IPS-18c (cell line): ENCODE measurements around the gene RGS9.
"Not testable (repeated sequence)": the region's sequence is repeated elsewhere in the genome, so short reads cannot be mapped to it uniquely, and the experiment has no call there.

ENCODE experiments used
- H3K4me3 ChIP-seq: 2 replicates; pipeline ENCODE4 v1.7.0; 2013; ENCODE audit warnings: low read depth, mild to moderate bottlenecking, low read length, moderate library complexity; ENCODE audit not compliant: insufficient read depth
- H3K9me3 ChIP-seq: one replicate; pipeline ENCODE4 v1.6.1; 2013; ENCODE audit warnings: mild to moderate bottlenecking, low read length, moderate library complexity; ENCODE audit not compliant: control insufficient read depth, insufficient read depth

RGS9 gene

GRCh38 chr17:65190467-65191097, 53.4 kb downstream of the RGS9 start:
- H3K9me3 ChIP-seq: no peaks in the 10 kb centered on the region

DNA sequence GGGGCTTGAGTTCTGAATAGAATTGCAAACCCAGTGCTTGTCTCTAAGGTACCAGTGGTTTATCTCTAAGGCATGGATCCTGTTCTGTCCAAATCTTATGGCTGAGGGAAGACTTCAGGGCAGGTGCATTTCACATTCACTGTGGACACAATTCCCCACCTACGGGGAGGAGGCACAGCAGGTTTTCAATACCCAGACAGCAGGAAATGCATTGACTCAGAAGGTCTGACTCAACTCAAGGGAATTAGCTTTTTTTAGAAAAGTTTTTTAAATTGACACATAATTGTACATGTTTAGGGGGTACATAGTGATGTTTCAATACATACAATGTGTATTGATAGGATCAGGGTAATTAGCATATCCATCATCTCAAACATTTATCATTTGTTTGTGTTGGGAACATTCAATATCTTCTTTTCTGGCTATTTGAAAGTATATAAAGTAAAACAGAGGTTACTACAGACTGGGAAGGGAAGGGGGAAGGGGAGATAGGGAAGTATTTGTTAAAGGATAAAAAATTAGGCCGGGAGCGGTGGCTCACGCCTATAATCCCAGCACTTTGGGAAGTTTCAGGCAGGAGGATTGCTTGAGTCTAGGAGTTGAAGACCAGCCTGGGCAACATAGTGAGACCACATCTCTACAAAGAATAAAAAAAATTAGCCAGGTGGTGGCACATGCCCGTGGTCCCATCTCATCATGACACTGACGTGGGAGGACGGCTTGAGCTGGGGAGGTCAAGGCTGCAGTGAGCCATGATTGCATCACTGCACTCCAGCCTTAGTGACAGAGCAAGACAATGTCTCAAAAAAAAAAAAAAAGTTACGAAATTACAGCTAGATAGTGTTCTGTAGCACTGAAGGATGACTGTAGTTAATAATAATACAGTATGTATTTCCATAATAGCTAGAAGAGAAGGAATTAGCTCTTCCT, 54.9 kb downstream of the RGS9 start:
- Histone ChIP-seq H3K9me3 (no peaks in the 10 kb centered on the region), H3K4me3 (no peak overlapping the region)

More at GRCh38 chr17:65190467-65191097, 53.4 kb downstream of the RGS9 start:
- no peak overlapping the region for H3K4me3 ChIP-seq

DNA sequence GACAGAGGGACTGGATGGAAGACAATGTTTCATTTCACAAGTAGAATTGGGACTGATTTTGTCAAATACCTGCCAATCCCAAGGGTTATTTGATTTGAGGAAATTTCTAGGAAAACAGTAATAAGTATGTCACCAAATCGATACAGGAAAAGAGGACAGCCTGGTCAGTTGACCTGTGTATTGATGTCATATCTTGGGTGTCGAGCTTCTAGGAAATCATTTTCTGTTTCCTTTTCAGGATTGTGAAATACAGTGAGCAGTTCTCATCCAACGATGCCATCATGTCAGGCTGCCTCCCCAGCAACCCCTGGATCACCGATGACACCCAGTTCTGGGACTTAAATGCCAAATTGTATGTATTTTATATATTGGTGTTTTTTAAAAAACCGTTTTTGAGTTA, 56.1 kb downstream of the RGS9 start:
- no peaks in the 10 kb centered on the region for H3K9me3 ChIP-seq
- no peak overlapping the region for H3K4me3 ChIP-seq

- Histone ChIP-seq H3K9me3 (no peaks in the 10 kb centered on the region), H3K4me3 (no peak overlapping the region)
Measured at GRCh38 chr17:65193716-65194293, 56.6 kb downstream of the RGS9 start.

- Histone ChIP-seq H3K4me3 (no peak overlapping the region), H3K9me3 (no peaks in the 10 kb centered on the region)
Measured at GRCh38 chr17:65194670-65195334, 57.6 kb downstream of the RGS9 start.

DNA sequence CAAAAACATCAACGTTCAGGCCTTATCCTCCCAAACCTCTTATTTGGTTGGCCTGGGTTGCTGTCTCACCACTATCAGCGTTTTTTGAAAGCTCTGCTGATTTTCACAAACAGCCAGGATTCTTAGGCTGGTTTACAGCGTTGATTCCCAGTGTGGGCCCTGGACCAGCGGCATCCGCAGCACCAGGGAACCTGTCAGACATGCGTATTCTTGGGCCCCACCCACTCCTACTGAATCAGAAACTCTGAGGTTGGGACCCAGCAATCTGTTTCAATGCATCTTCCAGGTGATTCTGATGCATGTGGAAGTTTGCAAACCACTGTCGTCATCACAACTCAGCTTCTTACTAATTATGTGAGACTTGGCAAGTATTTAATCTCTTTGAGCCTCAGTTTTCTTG, 58.5 kb downstream of the RGS9 start:
- Histone ChIP-seq H3K9me3 (no peaks in the 10 kb centered on the region), H3K4me3 (no peak overlapping the region)

DNA sequence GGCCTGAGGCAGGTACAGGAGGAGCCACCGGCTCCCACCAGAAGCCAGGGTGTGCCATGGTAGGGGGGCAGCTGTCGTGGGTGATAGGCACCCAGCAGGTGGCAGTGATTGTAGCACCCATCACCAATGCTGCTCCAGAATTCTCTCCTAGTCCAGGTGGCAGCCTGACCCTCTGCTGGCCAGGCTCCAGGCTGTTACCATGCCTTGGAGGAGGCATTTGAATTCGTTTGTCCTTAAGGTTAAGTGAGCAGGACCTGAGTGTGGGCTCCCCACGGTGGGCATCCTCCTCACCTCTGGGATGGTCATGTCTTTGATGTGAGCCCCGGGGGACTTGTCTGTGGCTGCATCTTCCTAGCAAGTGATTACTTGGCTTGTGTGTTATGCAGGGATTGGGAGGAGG, 59.4 kb downstream of the RGS9 start:
- no peak overlapping the region for H3K4me3 ChIP-seq
- H3K9me3 ChIP-seq: no peaks in the 10 kb centered on the region

DNA sequence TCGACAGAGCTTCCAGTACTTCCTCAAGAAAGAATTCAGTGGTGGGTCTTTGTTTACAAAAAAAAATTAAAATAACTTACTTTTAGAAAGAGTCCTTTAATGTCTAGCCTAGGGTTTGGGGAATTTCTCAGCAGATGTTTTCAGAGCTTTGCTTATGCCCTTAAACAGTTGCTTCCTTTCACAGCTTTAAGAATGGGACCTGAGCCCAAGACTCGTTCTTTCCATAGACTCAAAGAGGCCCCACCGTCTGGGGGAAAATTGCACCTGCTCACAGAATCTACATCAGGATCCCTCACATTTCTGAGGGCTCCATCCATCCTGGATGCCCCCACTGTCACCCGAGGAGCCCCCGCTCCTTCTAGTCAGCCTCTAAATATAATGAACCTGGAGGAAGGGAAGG, 60.0 kb downstream of the RGS9 start:
- no peaks in the 10 kb centered on the region for H3K9me3 ChIP-seq

DNA sequence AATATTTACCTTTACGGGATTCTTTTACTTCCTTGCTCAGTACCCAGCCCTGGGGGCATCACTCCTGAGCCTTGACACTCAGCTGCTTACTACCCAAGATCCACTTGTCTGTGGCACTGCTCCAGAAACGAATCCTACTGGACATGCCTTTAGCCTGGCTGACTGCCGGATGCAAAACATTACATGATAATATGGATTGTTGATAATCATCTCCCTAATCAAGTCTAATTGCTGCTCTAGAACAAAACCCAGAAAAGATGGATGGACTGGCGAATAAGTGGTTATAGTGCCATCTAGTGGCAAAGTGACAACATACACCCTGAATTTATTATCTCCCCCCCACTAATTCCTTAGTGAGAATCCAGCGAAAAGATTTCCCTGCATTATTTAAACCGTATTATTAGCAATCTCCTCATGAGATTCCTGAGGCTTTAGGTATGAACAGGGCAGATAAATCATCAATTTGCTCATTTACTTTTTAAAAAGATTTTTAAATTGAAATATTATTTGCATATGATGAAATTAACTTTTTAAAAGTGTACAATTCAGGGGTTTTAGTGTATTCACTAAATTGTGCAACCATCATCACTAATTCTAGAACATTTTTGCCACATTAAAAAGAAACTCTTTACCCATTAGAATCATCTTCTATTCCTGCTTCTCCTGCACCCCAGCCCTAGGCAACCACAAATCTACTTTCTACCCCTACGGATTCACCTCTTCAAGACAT, 61.6 kb downstream of the RGS9 start:
- no peaks in the 10 kb centered on the region for H3K9me3 ChIP-seq
- H3K4me3 ChIP-seq: no peak overlapping the region

More for the DNA sequence above, 60.0 kb downstream of the RGS9 start:
- H3K4me3 ChIP-seq: no peak overlapping the region

DNA sequence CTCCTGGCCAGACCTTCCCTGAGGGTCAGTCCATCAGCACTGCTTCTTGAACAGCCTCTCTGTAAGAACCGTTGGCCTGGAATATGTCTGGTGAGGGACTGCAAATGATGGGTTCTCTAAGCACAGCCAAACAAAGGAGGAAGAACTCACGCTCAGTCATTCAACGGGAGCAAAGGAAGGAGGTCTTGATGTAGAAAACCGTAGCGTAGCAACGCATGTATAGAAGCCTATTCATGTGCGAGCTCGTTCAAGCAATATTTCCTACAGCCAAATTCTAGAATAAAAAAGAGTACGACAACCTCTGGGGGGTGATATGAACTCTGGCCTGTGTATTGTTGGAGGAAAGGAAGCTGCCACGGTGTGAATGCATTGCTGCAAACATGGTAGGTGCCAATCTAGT, 64.2 kb downstream of the RGS9 start:
- Histone ChIP-seq H3K4me3 (no peak overlapping the region), H3K9me3 (no peaks in the 10 kb centered on the region)

GRCh38 chr17:65202844-65203571, 65.8 kb downstream of the RGS9 start:
- H3K4me3 ChIP-seq: no peak overlapping the region

GRCh38 chr17:65204001-65204400, 66.8 kb downstream of the RGS9 start:
- Histone ChIP-seq H3K4me3 (no peak overlapping the region), H3K9me3 (no peaks in the 10 kb centered on the region)

More at GRCh38 chr17:65202844-65203571, 65.8 kb downstream of the RGS9 start:
- H3K9me3 ChIP-seq: no peaks in the 10 kb centered on the region

- Histone ChIP-seq H3K9me3 (no peaks in the 10 kb centered on the region), H3K4me3 (no peak overlapping the region)
Measured at GRCh38 chr17:65205655-65206054, 68.5 kb downstream of the RGS9 start.

DNA sequence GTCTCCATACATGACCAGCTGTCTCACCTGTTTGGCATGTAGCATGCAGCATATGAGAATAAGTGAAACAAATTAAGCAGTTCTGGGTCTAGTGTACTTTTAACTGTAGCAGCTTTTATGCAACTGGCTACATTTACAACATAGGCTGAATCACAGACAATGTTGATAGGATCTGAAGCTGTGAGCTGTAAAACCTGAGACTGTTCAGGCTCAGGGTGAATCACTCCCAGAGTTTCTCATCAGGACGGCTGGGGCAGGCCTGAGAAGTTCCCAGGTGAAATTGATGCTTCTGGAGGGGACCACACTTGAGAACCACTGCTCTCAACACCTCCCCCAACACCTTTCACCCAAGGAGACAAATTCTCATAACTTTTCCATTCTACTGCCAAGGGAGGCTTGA, 70.3 kb downstream of the RGS9 start:
- not testable (repeated sequence) for H3K4me3 ChIP-seq, H3K9me3 ChIP-seq

- no peaks in the 10 kb centered on the region for H3K9me3 ChIP-seq
- no peak overlapping the region for H3K4me3 ChIP-seq
Measured at GRCh38 chr17:65208717-65209116, 71.5 kb downstream of the RGS9 start.

- Histone ChIP-seq H3K9me3 (no peaks in the 10 kb centered on the region), H3K4me3 (no peak overlapping the region)
Measured at GRCh38 chr17:65218261-65218660, 81.1 kb downstream of the RGS9 start.
